Frontal cortex (tissue), 4 donors: ENCODE measurements around the gene PEPD. TPM values are rescaled to one million over a fixed set of nuclear protein-coding genes. Genes with fewer than 3 reads are reported as not detected.

ENCODE experiments used
- DNase-seq, 2 donors: peaks; one replicate each; pipeline ENCODE4 v3.0.0; 2012; ENCODE audit warnings: low spot score in 2 of 2
- FAIRE-seq: peaks from 2 replicates; lab custom pipeline; 2012; peaks lifted over from hg19 to GRCh38; lab: Jason Lieb, UNC
- total RNA-seq: library from RNA; depleted of rRNA; stranded (reverse); fragments of >200 nt; gene quantifications from one replicate; pipeline ENCODE4 v1.2.3, GENCODE V29; 2014
- donor health status: control.
- donor health status: control.
- donor health status: control.

Gene PEPD
- total RNA-seq, 1 donor from 2014 or later = 28.1 TPM

DNA sequence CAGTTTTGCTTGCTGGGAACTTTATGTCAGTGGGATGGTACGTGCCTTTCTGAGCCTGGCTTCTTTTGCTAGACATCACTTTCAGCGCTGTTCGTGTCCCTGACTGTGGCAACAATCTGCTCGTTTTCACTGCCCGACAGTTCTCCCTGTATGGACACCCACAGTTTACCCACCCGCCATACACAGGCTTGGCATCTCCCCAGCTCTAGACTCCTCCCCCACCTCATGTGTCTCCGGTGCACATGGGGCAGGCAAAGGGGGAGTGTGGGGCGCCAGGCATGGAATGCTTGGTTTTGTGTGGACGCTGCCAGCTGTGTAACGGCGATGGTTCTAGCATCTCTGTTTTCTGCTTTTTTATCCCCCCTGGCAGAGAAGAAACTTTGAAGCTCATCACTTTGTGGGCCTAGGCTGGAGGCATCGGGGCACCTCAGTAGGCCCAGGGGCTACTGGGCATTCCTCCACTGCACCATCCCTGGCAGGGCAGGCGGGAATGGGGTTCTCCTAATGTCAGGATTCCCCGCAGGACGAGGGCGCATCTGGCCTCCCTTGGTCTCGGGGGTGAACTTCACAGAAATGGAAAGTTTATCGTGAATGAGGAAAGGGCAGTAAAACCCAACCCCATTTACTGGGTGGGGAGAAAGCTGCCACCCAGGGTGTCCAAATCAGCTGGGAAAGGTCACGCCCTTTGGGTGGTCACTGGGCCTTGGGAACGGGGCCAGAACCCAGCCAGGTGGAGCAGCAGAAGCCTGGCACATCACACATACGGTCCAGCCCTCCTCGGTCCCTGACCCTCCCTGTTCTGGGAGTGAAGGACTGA, 87.3 kb downstream of the PEPD start:
- DNase-seq (no peak), FAIRE-seq (no peak)

DNA sequence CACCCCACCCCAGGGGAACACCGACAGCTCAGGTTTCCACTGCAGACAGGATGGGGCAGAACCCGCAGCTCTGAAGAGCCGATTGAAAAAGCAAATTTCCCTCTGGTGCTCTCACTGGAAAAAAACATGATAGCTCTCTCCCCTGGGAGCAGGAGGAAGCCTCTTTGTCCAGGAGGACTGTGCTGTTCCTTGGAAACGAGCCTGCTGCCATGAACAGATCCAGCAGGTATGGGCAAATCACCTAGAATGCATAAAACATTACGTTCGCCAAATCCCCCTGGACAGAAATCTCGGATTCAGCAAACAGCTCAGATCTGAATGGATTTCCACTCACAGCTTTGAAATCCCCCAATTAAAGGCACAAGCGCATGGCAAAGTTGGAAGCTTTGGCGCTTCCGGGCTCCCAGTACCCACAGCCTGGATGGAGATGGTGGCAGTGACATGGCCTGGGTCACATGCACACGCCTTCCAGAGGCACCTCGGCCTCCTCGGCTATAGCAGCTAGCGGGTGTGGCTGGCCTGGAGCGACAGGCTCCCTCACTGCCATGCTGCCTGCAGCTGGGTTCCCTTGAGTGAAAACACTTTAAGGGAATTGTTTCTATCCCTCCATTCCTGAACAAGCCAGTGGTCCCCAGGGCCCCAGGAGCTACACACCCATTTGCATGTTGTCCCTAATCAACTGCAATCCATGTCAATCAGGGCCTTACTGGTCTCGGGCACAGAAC, 89.0 kb downstream of the PEPD start:
- DNase-seq = no peak
- FAIRE-seq = no peak

DNA sequence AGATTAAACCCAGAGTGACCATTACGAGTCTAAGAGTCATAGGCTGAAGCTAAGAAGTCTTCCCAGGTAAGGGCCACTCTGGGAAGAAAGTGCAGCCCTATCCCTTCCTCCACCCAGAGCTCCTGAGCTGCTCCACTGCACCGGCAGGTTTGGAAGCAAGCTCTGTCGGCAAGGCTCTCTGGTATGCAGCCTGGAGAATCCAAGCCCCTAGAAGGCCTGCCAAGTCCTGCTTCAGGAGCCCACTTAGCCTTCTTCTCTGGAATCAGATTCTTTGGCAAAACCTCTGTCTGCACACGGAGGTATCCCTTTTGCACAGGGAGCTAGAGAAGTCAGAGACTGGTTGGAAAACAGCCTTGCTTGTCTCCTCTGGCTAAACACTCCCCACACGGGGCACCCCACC, 89.6 kb downstream of the PEPD start:
- FAIRE-seq = no peak
- no peak for DNase-seq

DNA sequence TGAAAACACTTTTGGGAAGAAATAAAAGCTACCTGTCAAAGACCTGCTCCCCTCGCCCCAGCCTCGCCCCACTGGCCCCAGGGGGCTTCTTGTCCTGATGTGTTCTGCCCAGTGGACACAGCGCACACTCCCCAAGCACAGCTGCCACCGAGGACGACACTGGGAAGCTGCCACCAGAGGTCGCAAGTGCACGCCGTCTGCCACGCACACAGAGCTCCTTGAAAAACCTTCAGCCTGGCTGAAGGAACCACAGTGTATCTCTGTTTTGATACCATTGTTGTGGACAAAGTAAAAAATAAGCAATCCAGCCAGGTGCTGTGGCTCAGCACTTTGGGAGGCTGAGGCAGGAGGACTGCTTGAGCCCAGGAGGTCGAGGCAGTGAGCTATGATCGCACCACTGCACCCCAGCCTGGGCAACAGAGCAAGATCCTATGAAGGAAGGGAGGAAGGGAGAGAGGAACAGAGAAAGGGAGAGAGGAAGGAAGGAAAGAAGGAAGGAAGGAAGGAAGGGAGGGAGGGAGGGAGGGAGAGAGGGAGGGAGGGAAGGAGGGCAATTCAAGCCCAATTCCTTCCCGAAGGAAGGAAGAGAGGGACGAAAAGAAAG, 90.8 kb downstream of the PEPD start:
- no peak for FAIRE-seq

DNA sequence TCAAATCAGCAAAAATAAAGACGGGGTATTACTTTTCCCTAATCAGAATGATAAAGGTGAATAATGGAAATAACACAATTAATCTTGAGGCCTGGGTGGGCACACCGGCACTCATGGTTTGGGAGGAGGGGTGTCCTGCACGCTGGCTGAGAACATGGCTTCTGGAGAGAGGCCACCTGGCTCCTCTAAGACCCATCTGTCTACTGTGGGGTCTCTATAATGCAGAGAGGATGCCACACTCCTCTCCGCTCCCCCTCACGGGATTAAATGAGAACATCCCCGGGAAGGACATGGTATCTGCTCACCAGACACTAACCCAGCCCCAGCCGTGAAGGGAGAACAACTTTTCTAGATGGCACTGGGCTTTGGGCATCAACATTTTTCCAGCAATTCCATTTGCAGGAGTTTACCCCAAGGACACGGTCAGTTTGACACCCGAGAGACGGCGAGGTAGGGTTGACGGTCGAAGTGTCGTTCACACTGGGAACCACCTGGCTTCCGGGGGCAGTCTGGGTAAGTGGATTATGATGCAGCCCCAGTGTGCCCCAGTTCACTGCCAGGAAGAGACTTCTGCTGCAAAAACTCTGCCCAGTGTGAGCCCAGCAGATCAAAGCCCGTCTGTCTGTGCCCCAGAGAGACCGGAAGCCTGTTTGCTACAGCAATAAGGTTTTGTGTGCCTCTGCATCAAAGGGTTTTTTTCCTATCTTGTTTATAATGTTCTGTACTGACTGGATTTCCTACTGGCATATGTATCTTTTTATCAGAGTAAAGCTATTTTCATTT, 91.5 kb downstream of the PEPD start:
- FAIRE-seq = no peak
- no peak for DNase-seq

More for the DNA sequence above, 90.8 kb downstream of the PEPD start:
- DNase-seq = peak; percentile 56 to 74

DNA sequence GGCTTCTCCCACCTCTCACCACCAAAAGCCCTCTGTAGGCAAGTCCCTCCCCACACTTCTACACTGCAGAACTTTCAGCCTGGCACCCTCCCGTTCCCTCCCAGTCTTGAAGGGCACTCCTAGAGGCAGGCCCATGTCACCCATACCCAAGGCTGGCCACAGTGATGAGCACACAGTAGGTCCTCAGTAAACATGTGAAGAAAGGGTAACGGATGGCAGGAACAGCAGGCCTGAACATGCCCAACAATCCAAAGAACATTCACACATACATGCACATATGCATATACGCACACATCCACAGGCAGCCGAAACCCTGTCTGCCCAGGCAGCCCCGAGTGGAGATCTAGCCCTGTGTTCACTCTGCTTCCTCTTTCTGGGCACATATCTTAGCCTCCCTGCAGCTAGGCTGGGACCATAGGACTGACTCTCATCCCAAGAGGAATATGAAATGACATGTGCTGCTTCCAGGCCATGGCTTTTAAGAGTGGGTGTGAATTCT, 92.9 kb downstream of the PEPD start:
- no peak for FAIRE-seq

DNA sequence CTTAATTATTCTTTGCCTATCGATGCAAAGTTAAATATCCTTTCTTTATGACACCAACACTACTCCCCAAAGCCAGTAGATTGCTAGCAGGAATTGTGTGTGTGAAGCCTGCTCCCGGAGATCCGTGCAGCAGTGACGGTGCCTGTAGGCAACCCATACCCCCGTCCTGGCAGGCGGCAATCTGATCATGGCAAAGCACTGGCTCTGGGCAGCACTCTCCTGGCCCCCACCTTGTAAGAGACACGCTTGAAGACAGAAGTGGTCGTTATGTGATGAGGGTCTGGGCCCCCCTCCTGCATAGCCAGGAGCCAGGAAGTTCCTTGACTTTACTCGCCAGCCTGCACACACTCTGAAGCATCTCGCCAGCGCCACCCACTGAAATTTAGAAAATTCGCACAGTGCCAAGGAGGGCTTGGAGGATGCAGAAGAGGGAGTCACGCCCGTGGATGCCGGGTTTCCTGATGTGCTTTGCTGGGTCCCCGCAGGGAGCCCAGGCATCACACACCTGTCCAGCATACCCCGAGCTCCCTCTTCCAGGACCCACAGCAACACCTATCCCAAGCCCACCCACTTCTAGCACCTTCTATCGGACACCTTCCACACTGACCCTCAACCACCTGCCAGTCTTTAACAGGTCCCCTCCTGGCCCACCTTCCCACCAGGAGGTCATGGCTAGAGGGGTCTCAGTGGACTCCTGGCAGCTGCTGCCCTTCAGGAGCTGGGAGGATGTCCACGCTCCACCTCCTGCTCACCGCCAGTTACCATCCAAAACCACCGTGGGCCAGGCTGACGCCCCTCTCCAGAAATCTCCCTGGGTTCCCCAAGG, 93.6 kb downstream of the PEPD start:
- FAIRE-seq (no peak), DNase-seq (no peak)

More for the DNA sequence above, 92.9 kb downstream of the PEPD start:
- DNase-seq = no peak

DNA sequence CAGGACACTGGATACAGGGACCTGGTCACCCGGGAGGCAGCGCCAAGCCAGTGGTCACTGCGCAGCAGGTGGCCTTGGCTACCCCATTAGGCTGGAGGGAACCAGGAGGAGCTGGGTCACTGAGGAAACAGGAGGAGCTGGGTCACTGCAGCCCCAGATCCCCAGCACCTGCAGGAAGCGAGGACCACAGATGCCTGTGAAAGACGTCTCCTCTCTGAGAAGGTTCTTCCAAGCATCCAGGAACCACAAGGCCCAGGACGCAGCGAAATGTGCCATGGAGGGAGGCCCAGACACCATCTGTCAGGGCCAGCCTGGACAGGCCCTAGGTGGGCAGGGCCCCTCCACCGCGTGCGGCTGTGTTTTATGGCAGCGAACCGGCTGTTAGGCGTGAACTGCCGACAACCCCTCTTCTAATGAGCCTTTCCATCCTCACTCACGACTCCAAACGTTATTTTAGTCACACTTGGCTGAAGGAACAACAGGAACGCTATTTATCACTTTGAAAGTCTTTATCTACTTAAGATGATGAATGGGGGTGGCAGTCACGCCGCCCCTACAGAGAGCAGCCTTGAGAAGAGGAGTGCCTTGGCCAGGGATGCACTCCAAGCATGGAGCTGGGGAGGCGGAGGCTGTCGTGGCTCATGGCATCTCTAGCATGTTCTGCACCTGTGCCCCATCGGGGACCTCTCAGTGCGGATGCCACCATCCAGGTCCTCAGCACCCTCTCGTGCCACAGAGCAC, 94.8 kb downstream of the PEPD start:
- no peak for DNase-seq
- no peak for FAIRE-seq

DNA sequence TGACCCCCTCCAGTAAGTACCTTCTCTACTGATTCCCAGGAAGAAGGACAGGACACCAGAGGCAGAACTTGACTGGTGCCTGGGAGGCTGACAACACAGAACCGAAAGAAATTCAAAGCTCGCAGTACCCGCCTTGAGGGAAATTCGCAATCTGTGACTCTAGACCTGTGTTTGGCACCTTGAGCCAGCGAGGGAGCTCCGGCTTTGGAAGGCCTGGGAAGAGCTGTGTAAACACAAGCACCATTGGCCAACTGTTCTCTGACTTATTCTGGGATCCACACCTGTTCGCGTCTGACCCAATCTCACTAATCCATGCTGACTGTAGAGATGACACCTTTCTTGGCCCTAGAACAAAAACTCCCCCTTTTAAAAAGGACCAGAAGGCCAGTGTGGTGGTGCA, 97.4 kb downstream of the PEPD start:
- FAIRE-seq = no peak
- DNase-seq = no peak

DNA sequence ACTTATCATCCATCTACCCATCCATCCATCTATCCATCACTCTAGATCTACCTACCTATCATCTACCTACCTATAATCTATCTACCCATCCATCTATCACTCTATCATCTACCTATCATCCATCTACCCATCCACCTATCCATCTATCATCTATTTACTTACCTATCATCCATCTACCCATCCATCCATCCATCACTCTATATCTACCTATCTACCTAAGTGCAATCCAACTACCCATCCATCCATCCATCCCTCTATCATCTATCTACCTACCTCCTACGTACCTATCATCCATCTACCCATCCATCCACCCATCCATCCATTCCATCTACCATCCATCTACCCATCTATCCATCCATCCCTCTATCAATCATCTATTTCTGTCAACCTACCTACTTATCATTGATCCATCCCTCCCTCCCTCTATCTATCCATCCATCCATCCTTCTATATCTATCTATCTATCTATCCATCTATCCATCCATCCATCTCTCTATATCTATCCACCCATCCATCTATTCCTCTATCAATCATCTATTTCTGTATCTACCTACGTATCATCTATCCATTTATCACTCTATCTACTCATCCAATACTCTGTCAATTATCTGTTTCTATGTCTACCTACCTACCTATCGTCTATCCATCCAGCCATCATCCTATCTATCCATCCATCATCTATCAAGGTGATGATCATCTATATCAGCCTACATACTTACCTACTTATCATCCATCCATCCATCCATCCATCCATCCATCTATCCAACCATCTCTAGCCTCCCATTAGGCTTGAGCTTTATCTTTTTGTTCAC, 99.0 kb downstream of the PEPD start:
- DNase-seq = no peak

DNA sequence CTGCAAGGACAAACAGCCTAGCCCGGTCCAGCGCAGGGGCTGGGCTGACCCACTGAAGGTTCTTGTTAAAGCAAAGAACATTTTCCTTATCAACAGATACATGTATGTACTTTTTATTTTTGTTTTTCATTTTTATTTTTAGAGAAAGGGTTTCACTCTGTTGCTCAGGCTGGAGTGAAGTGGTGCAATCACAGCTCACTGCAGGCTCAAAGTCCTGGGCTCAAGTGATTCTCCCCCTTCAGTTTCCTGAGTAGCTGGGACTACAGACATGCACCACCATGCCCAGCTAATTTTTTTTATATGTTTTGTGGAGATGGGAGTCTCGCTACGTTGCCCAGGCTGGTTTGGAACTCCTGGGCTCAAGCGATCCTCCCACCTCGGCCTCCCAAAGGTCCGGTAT, 100.2 kb downstream of the PEPD start:
- DNase-seq = no peak
- no peak for FAIRE-seq

More for the DNA sequence above, 99.0 kb downstream of the PEPD start:
- FAIRE-seq = no peak

DNA sequence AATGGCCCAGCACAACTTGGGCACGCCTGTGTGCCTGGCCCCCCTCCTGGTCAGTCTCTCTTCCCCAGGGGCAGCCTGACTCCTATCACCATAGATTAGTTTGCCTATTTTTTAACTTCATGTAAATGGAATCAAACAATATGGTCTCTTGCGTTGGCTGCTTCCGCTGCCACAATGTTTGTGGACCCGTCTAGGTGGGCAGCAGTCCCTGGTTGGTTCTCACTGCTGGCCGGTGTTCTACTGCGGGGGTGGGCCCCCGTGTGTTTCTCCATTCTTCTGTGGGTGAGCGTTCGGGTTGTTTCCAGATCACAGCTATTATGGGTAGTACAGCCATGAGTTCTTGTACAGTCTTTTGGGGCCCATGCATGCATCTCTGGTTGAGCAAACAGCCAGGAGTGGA, 100.8 kb downstream of the PEPD start:
- FAIRE-seq = no peak

DNA sequence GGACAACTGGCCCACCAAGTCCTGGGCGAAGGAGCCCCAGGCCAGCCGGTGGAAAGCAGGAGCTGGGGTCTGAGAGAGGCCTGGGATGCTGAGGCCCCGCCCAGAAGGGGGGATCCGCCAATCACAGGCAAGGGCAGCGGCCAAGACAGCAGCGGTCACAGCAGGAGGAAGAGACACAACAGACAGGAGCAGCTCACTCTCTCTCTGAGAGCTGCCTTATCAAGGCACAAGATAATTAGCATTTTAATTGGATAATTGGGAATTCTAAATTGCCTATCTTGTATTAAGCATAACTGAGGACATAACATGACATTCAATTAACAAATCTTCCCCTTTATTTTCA, 101.8 kb downstream of the PEPD start:
- DNase-seq (no peak), FAIRE-seq (no peak)

More for the DNA sequence above, 100.8 kb downstream of the PEPD start:
- no peak for DNase-seq

DNA sequence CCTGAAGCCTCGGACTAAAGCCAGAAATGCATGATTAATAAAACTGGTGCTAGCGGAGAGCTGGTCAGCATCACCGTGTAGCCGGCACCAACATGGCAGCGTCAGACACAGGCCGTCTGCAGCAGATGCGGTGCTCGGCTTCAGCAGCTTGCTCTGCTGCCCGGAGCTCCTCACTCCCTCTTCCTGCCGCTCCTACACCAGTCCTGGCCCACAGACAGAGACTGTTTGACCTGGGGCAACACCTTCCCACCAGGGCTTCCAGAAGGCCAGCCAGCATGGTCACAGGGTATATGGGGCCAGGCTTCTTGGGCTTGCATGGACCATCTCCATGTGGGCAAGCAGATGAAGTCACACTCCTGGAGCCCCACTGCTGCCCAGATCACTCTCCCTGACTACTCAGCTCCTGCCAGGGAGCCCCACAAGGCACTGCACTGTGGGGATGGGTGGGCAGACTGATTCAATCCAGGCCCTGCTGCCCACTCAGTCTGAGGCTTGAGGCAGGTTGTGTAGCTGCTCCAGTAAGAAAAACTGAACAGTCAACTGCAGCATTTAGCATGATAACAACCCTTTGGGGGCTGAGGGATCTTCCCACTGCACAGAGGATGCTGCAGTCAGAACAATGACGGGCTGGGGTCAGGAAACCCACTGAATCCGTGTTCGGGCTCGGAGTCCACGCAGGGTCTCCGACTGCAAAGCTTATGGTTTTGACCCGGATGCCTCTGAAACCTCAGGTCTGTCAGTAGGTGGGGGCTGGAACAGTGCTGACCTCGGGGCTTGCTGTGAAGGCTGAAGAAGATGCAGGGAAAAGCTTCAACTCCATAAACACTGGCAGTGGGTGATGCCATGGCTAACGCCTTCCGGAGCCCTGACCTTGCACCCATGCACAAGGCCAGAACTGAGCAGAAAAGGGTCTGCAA, 102.5 kb downstream of the PEPD start:
- DNase-seq (no peak), FAIRE-seq (no peak)

DNA sequence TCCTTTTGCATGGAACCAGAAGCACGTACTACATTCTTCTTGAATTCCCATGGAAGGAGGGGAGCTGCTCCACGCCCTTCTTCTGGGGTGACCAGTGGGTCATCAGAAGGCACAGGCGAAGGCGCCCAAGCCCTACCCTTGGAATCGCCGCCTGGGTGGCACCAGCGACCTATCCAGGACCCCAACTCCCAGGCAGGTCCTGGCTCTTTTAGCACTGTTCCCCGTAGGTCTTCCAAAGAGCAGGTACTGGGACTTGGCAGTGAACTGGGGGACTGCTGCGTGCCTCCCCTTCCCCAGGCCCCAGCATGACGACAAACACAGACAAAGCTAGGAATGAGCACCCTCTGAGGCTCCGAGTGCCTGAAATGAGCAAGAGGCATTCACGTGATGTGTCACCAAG, 103.1 kb downstream of the PEPD start:
- DNase-seq (no peak), FAIRE-seq (no peak)

DNA sequence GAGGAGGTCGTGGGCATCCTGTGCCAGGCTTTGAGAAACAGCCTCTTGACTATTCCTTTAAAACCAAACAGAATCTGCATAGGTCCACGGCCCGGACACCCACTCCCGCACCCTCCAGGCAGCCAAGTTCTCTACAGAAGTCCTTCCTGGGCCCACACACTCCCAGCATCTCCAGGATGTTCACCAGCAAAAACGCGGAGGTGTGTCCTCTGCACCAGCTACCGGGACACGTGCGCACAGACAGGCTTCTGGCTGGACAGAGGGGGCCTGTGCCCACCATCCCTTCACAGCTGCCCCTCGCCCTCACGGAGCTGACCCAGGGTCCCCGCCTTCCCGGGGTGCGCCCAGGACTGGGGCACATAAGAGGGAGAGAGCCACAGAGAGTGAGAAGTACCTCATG, 103.8 kb downstream of the PEPD start:
- FAIRE-seq (no peak), DNase-seq (no peak)
